ENCODE data around the gene HDAC7. TPM values are rescaled to one million over a fixed set of nuclear protein-coding genes. Genes with fewer than 3 reads are reported as not detected.
A peak's percentile ranks its signal among the peaks of the same experiment; 100 is the strongest.

HDAC7 gene
- total RNA-seq, 1 donor from 2014 or later = 92.2 TPM

DNA sequence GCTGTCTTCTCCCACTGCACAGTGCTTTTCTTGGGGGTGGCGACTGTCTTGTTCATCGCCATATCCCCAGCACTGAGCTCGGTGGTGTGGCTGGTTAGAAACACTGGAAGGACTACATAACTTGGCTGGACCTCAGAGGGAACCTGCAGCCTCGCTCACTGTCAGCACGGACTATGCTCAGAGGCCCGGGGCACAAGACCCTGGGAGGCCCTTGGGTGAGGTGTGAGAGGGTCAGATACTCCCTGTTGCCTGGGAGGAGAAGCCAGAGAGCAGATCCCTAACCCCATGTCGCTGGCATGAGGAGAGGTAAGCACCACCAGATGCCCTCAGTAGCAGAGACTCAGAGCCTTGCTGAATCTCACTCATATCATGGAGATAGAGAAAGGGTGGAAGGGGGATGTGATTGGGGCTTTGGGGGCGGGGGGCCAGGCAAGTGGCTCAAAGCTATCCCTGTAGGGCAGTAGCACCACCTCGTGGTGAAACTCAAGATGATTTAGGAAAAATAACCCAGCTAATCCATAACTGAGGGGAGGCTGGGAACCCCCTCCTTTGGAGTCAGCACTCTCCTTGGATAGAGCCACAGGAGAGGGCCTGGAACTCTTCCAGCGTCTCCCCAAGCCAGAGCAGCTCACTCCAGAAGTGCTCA, 18.7 kb upstream of the HDAC7 start:
- H3K27me3 ChIP-seq (ENCODE audit: insufficient read depth, low read length) = peaks cover 3% of the 10 kb centered on the region
- no peak overlapping the region for H3K27ac ChIP-seq (ENCODE audit: low read depth, low read length)
- no peak overlapping the region for H3K9ac ChIP-seq (ENCODE audit: low read length)
- FAIRE-seq = no peak
- H2AFZ ChIP-seq (ENCODE audit: low read depth, low read length) = no peak overlapping the region
- no peak overlapping the region for H3K4me3 ChIP-seq (ENCODE audit: insufficient read depth, low read depth, low read length)
- H3K4me1 ChIP-seq (ENCODE audit: insufficient read depth, low read length) = peaks cover 5% of the 10 kb centered on the region
- H4K20me1 ChIP-seq (ENCODE audit: insufficient read depth, low read length) = no peaks in the 10 kb centered on the region
- H3K79me2 ChIP-seq (ENCODE audit: insufficient read depth, low read length) = no peaks in the 10 kb centered on the region
- no peaks in the 10 kb centered on the region for H3K9me3 ChIP-seq (ENCODE audit: insufficient read depth, low read depth, low read length)
- Mint-ChIP-seq H3K4me3 (ENCODE audit: unreplicated experiment) (no peak overlapping the region), H3K27ac (ENCODE audit: unreplicated experiment) (no peak overlapping the region), H3K27me3 (ENCODE audit: low read depth, unreplicated experiment) (peaks cover 19% of the 10 kb centered on the region), H3K4me1 (ENCODE audit: low read depth, unreplicated experiment) (peaks cover 27% of the 10 kb centered on the region), H3K36me3 (ENCODE audit: low read depth, unreplicated experiment) (peaks cover 4% of the 10 kb centered on the region), H3K9me3 (ENCODE audit: unreplicated experiment) (no peaks in the 10 kb centered on the region)
- DNase-seq (ENCODE audit: low read depth) = no peak
- H3K36me3 ChIP-seq (ENCODE audit: insufficient read depth, low read length) = no peaks in the 10 kb centered on the region
- no peak overlapping the region for H3K4me2 ChIP-seq (ENCODE audit: low read length)
- no peak for TF ChIP-seq EZH2 (IDR thresholded peaks at IDR 0.05; ENCODE audit: insufficient read depth, low read length)
- TF ChIP-seq, protein P1, sequence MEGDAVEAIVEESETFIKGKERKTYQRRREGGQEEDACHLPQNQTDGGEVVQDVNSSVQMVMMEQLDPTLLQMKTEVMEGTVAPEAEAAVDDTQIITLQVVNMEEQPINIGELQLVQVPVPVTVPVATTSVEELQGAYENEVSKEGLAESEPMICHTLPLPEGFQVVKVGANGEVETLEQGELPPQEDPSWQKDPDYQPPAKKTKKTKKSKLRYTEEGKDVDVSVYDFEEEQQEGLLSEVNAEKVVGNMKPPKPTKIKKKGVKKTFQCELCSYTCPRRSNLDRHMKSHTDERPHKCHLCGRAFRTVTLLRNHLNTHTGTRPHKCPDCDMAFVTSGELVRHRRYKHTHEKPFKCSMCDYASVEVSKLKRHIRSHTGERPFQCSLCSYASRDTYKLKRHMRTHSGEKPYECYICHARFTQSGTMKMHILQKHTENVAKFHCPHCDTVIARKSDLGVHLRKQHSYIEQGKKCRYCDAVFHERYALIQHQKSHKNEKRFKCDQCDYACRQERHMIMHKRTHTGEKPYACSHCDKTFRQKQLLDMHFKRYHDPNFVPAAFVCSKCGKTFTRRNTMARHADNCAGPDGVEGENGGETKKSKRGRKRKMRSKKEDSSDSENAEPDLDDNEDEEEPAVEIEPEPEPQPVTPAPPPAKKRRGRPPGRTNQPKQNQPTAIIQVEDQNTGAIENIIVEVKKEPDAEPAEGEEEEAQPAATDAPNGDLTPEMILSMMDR (IDR thresholded peaks at IDR 0.05; ENCODE audit: insufficient read depth, low read depth, low read length) = peak; percentile 36

DNA sequence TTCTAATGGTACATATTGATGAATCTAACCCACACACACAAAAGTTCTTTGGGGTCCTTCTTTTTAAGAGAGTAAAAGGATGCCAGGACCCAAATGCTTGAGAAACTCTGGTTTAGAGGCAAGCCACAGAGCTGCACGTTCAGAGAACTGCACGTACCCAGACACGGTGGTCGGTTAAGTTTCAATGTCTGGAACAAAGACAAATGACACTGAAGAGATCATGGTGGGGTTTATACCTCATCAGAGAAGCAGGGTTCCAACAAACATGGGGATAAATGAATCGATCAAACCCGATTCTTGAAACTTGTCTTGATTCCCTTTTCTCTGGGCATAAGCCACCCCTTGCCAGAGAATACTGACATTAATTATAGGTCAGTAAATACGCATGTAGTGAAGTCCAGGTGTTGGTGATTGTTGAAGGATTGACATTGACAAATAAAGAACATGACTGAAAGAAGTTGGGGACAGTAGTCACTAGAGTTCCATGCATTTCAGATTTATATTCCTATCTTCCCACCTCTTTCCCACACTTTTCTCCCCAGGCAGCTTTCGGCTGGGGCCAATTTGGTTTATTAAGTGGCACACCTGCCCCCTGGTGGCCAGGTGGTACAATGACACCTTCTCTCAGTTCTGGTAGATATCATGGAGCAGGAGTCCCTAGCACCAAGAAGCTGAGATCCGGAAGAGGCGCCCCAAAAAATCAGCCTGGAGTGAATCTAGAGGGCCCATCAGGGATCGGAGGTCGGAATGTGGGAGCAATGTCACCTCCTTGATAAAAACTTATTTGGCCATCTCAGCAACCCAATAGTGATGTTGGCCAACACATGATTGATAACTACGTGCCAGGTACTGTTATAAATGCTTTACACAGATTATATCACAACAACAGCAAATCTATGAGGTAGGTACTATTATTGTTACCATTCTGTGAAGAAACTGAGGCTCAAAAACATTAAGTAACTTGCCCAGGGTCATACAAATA, 17.8 kb upstream of the HDAC7 start:
- Mint-ChIP-seq H3K27ac (ENCODE audit: unreplicated experiment) (no peak overlapping the region), H3K27me3 (ENCODE audit: low read depth, unreplicated experiment) (peaks cover 19% of the 10 kb centered on the region), H3K4me3 (ENCODE audit: unreplicated experiment) (peak overlapping the region; percentile 36), H3K4me1 (ENCODE audit: low read depth, unreplicated experiment) (peaks cover 20% of the 10 kb centered on the region), H3K36me3 (ENCODE audit: low read depth, unreplicated experiment) (peaks cover 4% of the 10 kb centered on the region), H3K9me3 (ENCODE audit: unreplicated experiment) (no peaks in the 10 kb centered on the region)
- H3K4me3 ChIP-seq (ENCODE audit: insufficient read depth, low read depth, low read length) = no peak overlapping the region
- DNase-seq (ENCODE audit: low read depth) (no peak), FAIRE-seq (no peak)
- no peaks in the 10 kb centered on the region for H3K79me2 ChIP-seq (ENCODE audit: insufficient read depth, low read length)
- no peaks in the 10 kb centered on the region for H3K36me3 ChIP-seq (ENCODE audit: insufficient read depth, low read length)
- no peak overlapping the region for H2AFZ ChIP-seq (ENCODE audit: low read depth, low read length)
- H4K20me1 ChIP-seq (ENCODE audit: insufficient read depth, low read length) = no peaks in the 10 kb centered on the region
- H3K9ac ChIP-seq (ENCODE audit: low read length) = no peak overlapping the region
- H3K9me3 ChIP-seq (ENCODE audit: insufficient read depth, low read depth, low read length) = no peaks in the 10 kb centered on the region
- no peaks in the 10 kb centered on the region for H3K4me1 ChIP-seq (ENCODE audit: insufficient read depth, low read length)
- TF ChIP-seq, protein P1 (IDR thresholded peaks at IDR 0.05; ENCODE audit: insufficient read depth, low read depth, low read length) = peak; percentile 83
- TF ChIP-seq EZH2 (IDR thresholded peaks at IDR 0.05; ENCODE audit: insufficient read depth, low read length) = no peak
- H3K27ac ChIP-seq (ENCODE audit: low read depth, low read length) = no peak overlapping the region
- H3K4me2 ChIP-seq (ENCODE audit: low read length) = no peak overlapping the region
- H3K27me3 ChIP-seq (ENCODE audit: insufficient read depth, low read length) = peaks cover 3% of the 10 kb centered on the region

Measured in astrocyte (in vitro differentiated cells and primary cell).